H1 (cell line): ENCODE data around the gene SSU72. TPM values are rescaled to one million over a fixed set of nuclear protein-coding genes. Genes with fewer than 3 reads are reported as not detected.

Experiments
- ATF2 ChIP-seq: IDR thresholded peaks from 2 replicates; pipeline ENCODE4 v1.6.1; 2012; ENCODE audit warnings: low read length, inconsistent platforms
- CHD7 ChIP-seq: fragments of 300-600 bp; sonication (generic); IDR thresholded peaks from 2 replicates; pipeline ENCODE4 v1.7.1; 2012; ENCODE audit warnings: low read length, moderate library complexity, mild to moderate bottlenecking, inconsistent platforms; ENCODE audit not compliant: insufficient replicate concordance
- RNF2 ChIP-seq: fragments of 200-900, 300-1000 bp; sonication (generic); IDR thresholded peaks from 2 replicates; pipeline ENCODE4 v1.7.1; 2016; ENCODE audit warnings: borderline replicate concordance, low read depth, mild to moderate bottlenecking, antibody characterized with exemption, low read length; ENCODE audit not compliant: poor library complexity, severe bottlenecking; ENCODE audit errors: missing control alignments
- RXRA ChIP-seq: IDR thresholded peaks from 2 replicates; pipeline ENCODE4 v1.6.1; 2011; ENCODE audit warnings: low read depth, mild to moderate bottlenecking, low read length, moderate library complexity; ENCODE audit not compliant: insufficient read depth
- TBP ChIP-seq: IDR thresholded peaks from 2 replicates; pipeline ENCODE4 v1.6.1; 2011; ENCODE audit warnings: low read depth, low read length, improper control_type of control experiment
- polyA plus RNA-seq, 7 experiments: library from polyadenylated mRNA; depleted of rRNA in 3 of 7; stranded (reverse) in 5 of 7; unstranded in 2 of 7; fragments of >200 nt in 5 of 7; fragments of 200-250 nt in 2 of 7; gene quantifications; 1 replicate in 5 of 7; 2 replicates in 1 of 7; 4 replicates in 1 of 7; pipeline versions ENCODE4 v1.2.1 to v1.2.3, GENCODE V29; 2011 to 2013; ENCODE audit warnings: missing spikeins in 2 of 7, mixed read lengths in 2 of 7
- total RNA-seq: library from RNA; stranded (reverse); fragmentation: NEBNext Ultra II Directional; extraction: Animal tissue kit (Norgen Biotek cat#: 25700); gene quantifications from 2 replicates; pipeline ENCODE4 v1.2.1, GENCODE V29; 2021

Gene SSU72
- total and polyA plus RNA-seq, 2 of the 8 experiments (the other 6 are each of a cell fraction or from before 2014, with no cell fraction given): 110 to 165 TPM

- no peak for TF ChIP-seq ATF2
- TF ChIP-seq CHD7: no peak
- TF ChIP-seq RNF2: no peak
- no peak for TF ChIP-seq RXRA
- no peak for TF ChIP-seq TBP
- TF ChIP-seq, all 59 proteins: peak for 0
Measured at GRCh38 chr1:1560178-1560577, 14.5 kb downstream of the SSU72 start (continued).
